Tibial artery (tissue), 4 donors: ENCODE measurements around the gene GLRA2.

Experiments
- DNase-seq, 2 donors: peaks; one replicate each; pipeline ENCODE4 v3.0.0-alpha.2; 2019
- H3K27ac ChIP-seq, 2 donors: fragments of 200-600 bp; sonication (generic) in 1 of 2; 1 replicate in 1 of 2; 2 replicates in 1 of 2; pipeline ENCODE4 v1.5.1; 2018 to 2019; ENCODE audit warnings: mild to moderate bottlenecking in 1 of 2
- H3K27me3 ChIP-seq, 2 donors: fragments of 200-600 bp; sonication (generic) in 1 of 2; one replicate each; pipeline versions ENCODE4 v1.5.1 to v1.6.0; 2016 to 2019
- H3K36me3 ChIP-seq, 3 donors: fragments of 200-600 bp; sonication (generic) in 2 of 3; one replicate each; pipeline ENCODE4 v1.5.1; 2016 to 2019; ENCODE audit warnings: mild to moderate bottlenecking in 2 of 3
- H3K4me1 ChIP-seq, 4 donors: fragments of 200-600 bp; sonication (generic) in 2 of 4; 1 replicate in 3 of 4; 2 replicates in 1 of 4; pipeline ENCODE4 v1.5.1; 2016 to 2019
- H3K4me3 ChIP-seq, 2 donors: fragments of 200-600 bp; sonication (generic) in 1 of 2; 1 replicate in 1 of 2; 2 replicates in 1 of 2; pipeline ENCODE4 v1.5.1; 2018 to 2019; ENCODE audit warnings: mild to moderate bottlenecking in 2 of 2
- H3K9me3 ChIP-seq, 3 donors: fragments of 200-600 bp; sonication (generic) in 1 of 3; one replicate each; pipeline ENCODE4 v1.5.1; 2016 to 2019
- CTCF ChIP-seq, 2 experiments: fragments of 200-600 bp in 1 of 2; fragments of 450-650 bp in 1 of 2; IDR thresholded peaks; one replicate each; pipeline ENCODE4 v1.5.1; 2017 to 2019; ENCODE audit warnings: antibody characterized with exemption in 2 of 2, mild to moderate bottlenecking in 1 of 2, moderate library complexity in 1 of 2
- intact Hi-C: fragments of 100-400 bp; cut with DNase I; formaldehyde crosslinking; loops from one replicate; pipeline ENCODE4 v1.15.0; 2023; ENCODE audit warnings: low total_unique reads

Gene GLRA2

GRCh38 chrX:14564058-14564457 lies 34.7 kb downstream of the GLRA2 start:
- H3K36me3 ChIP-seq = no peaks in the 10 kb centered on the region
- no peak for TF ChIP-seq CTCF (IDR thresholded peaks at IDR 0.05)
- no peaks in the 10 kb centered on the region for H3K4me1 ChIP-seq
- no peaks in the 10 kb centered on the region for H3K27me3 ChIP-seq
- peaks cover 0 to 18% (median 12%) of the 10 kb centered on the region in 3 donors for H3K9me3 ChIP-seq
- H3K4me3 ChIP-seq = no peak overlapping the region
- no peak for DNase-seq
- no peak overlapping the region for H3K27ac ChIP-seq
- intact Hi-C loops = no loop called here

GRCh38 chrX:14573161-14573560 lies 43.8 kb downstream of the GLRA2 start:
- H3K36me3 ChIP-seq = no peaks in the 10 kb centered on the region
- no peak overlapping the region for H3K4me3 ChIP-seq
- no peaks in the 10 kb centered on the region for H3K27me3 ChIP-seq
- no peaks in the 10 kb centered on the region for H3K9me3 ChIP-seq
- no peaks in the 10 kb centered on the region for H3K4me1 ChIP-seq
- DNase-seq = no peak
- intact Hi-C loops = no loop called here
- H3K27ac ChIP-seq = no peak overlapping the region
- TF ChIP-seq CTCF (IDR thresholded peaks at IDR 0.05) = no peak

- H3K27ac ChIP-seq = no peak overlapping the region
- no peaks in the 10 kb centered on the region for H3K27me3 ChIP-seq
- intact Hi-C loops = no loop called here
- no peaks in the 10 kb centered on the region for H3K9me3 ChIP-seq
- no peaks in the 10 kb centered on the region for H3K4me1 ChIP-seq
- no peaks in the 10 kb centered on the region for H3K36me3 ChIP-seq
- no peak overlapping the region for H3K4me3 ChIP-seq
- DNase-seq = no peak
- TF ChIP-seq CTCF (IDR thresholded peaks at IDR 0.05) = no peak
Observed at GRCh38 chrX:14581081-14581480, 51.7 kb downstream of the GLRA2 start.

- Histone ChIP-seq H3K27me3 (no peaks in the 10 kb centered on the region), H3K27ac (no peak overlapping the region), H3K4me1 (no peaks in the 10 kb centered on the region), H3K9me3 (no peaks in the 10 kb centered on the region), H3K4me3 (no peak overlapping the region), H3K36me3 (no peaks in the 10 kb centered on the region)
- intact Hi-C loops = no loop called here
- TF ChIP-seq CTCF (IDR thresholded peaks at IDR 0.05) = no peak
- DNase-seq = no peak
Observed at GRCh38 chrX:14584548-14584947, 55.2 kb downstream of the GLRA2 start.

GRCh38 chrX:14590216-14590615 lies 60.9 kb downstream of the GLRA2 start:
- Histone ChIP-seq H3K27ac (no peak overlapping the region), H3K36me3 (no peaks in the 10 kb centered on the region), H3K9me3 (no peaks in the 10 kb centered on the region), H3K27me3 (no peaks in the 10 kb centered on the region), H3K4me1 (no peaks in the 10 kb centered on the region), H3K4me3 (no peak overlapping the region)
- intact Hi-C loops = no loop called here
- TF ChIP-seq CTCF (IDR thresholded peaks at IDR 0.05) = no peak
- no peak for DNase-seq
